ENCODE results near the gene KRTAP15-1.

GRCh38 chr21:30480145-30480544 lies 40.1 kb downstream of the KRTAP15-1 start, which contains the start of gene KRTAP19-1:
- no peak for TF ChIP-seq USF2 (IDR thresholded peaks at IDR 0.05)
- no peak for TF ChIP-seq SREBF2 (IDR thresholded peaks at IDR 0.05)
- TF ChIP-seq CTCF (IDR thresholded peaks at IDR 0.05): no peak
- no peak for TF ChIP-seq CEBPB (IDR thresholded peaks at IDR 0.05)
- TF ChIP-seq EHF (CRISPR knock-in tag; IDR thresholded peaks at IDR 0.05): no peak
- TF ChIP-seq MAX (IDR thresholded peaks at IDR 0.05): no peak
- TF ChIP-seq MAFK (IDR thresholded peaks at IDR 0.05; ENCODE audit: partially characterized antibody): no peak

Data from A549 (cell line).